ENCODE results near the gene ATXN7. TPM values are rescaled to one million over a fixed set of nuclear protein-coding genes. Genes with fewer than 3 reads are reported as not detected.

ATXN7 gene
- total RNA-seq, 1 donor from 2014 or later = 13.6 TPM

Other genes with a start within 250 kb of the ATXN7 start
- gene SNTN, start 211.2 kb upstream of the ATXN7 start, total RNA-seq = not detected in 2 replicates
- gene C3orf49, start 44.6 kb upstream of the ATXN7 start, total RNA-seq = not detected in 2 replicates
- 41.9 and 61.8 TPM in 2 replicates for gene THOC7, start 62 bp upstream of the ATXN7 start, total RNA-seq
- gene SCAANT1, start 48.5 kb downstream of the ATXN7 start, total RNA-seq = not detected in 2 replicates
- 90.2 and 121 TPM in 2 replicates for gene PSMD6, start 159.6 kb downstream of the ATXN7 start, total RNA-seq